Ishikawa (cell line): Measurements from ENCODE around the gene BIN2.

Source experiments
- EP300 ChIP-seq: IDR thresholded peaks from 2 replicates; pipeline ENCODE4 v1.6.1; 2012; ENCODE audit warnings: borderline replicate concordance
- FOXM1 ChIP-seq: IDR thresholded peaks from 2 replicates; pipeline ENCODE4 v1.6.1; 2012; ENCODE audit warnings: low read depth, borderline replicate concordance
- TAF1 ChIP-seq: IDR thresholded peaks from 2 replicates; pipeline ENCODE4 v1.6.1; 2012; ENCODE audit warnings: low read depth, mild to moderate bottlenecking
- USF1 ChIP-seq: IDR thresholded peaks from 2 replicates; pipeline ENCODE4 v1.6.1; 2012

GRCh38 chr12:51307655-51308593 lies 16.1 kb downstream of the BIN2 start:
- no peak for TF ChIP-seq EP300
- TF ChIP-seq TAF1, result no peak
- TF ChIP-seq USF1, result no peak
- no peak for TF ChIP-seq FOXM1
